DND-41 (cell line): ENCODE data around the gene RABAC1.

Experiments
- ATAC-seq: fragments of 200-7000 bp; cut with Tn5 transposase; 3 replicates; pipeline ENCODE4 v1.9.1; 2021; ENCODE audit warnings: low read depth; ENCODE audit not compliant: insufficient read depth
- DNase-seq: peaks from one replicate; pipeline ENCODE4 v3.0.0-alpha.2; 2020
- H2AFZ ChIP-seq: 2 replicates; pipeline ENCODE4 v1.6.0; 2012; ENCODE audit warnings: low read depth, low read length
- H3K27ac ChIP-seq: 2 replicates; pipeline ENCODE4 v1.5.1; 2012; ENCODE audit warnings: low read length, inconsistent platforms
- H3K27me3 ChIP-seq: fragments of 200-600 bp; sonication (generic); 2 replicates; pipeline ENCODE4 v1.6.0; 2012; ENCODE audit warnings: low read length, mild to moderate bottlenecking, inconsistent platforms; ENCODE audit not compliant: insufficient read depth, poor library complexity
- H3K36me3 ChIP-seq: 2 replicates; pipeline ENCODE4 v1.5.1; 2012; ENCODE audit warnings: low read length, inconsistent platforms; ENCODE audit not compliant: insufficient read depth
- H3K4me1 ChIP-seq: 2 replicates; pipeline ENCODE4 v1.5.1; 2012; ENCODE audit warnings: mild to moderate bottlenecking, low read length; ENCODE audit not compliant: insufficient read depth
- H3K4me2 ChIP-seq: 2 replicates; pipeline ENCODE4 v1.6.0; 2012; ENCODE audit warnings: mild to moderate bottlenecking, moderate library complexity, low read length, inconsistent platforms; ENCODE audit not compliant: insufficient read depth
- H3K4me3 ChIP-seq, 2 experiments: fragments of 200-600 bp in 1 of 2; shearing (Covaris generic) in 1 of 2; 2 replicates each; pipeline ENCODE4 v1.5.1; 2012 to 2016; ENCODE audit warnings: inconsistent platforms in 2 of 2, low read length in 2 of 2, mild to moderate bottlenecking in 2 of 2, low read depth in 1 of 2, moderate library complexity in 1 of 2
- H3K79me2 ChIP-seq: 2 replicates; pipeline ENCODE4 v1.6.0; 2012; ENCODE audit warnings: low read length, inconsistent platforms; ENCODE audit not compliant: insufficient read depth
- H3K9ac ChIP-seq: 2 replicates; pipeline ENCODE4 v1.6.0; 2012; ENCODE audit warnings: low read depth, mild to moderate bottlenecking, inconsistent platforms, low read length, moderate library complexity
- H3K9me3 ChIP-seq: 2 replicates; pipeline ENCODE4 v1.5.1; 2012; ENCODE audit warnings: low read length, moderate library complexity, mild to moderate bottlenecking, inconsistent platforms; ENCODE audit not compliant: insufficient read depth, severe bottlenecking
- H4K20me1 ChIP-seq: 2 replicates; pipeline ENCODE4 v1.6.0; 2012; ENCODE audit warnings: low read length; ENCODE audit not compliant: insufficient read depth
- EZH2 ChIP-seq: IDR thresholded peaks from 3 replicates; pipeline ENCODE4 v1.6.1; 2012; ENCODE audit warnings: borderline replicate concordance, low read depth, mild to moderate bottlenecking, moderate library complexity, low read length, inconsistent platforms; ENCODE audit not compliant: severe bottlenecking
- TF ChIP-seq, protein P1 (sequence below): IDR thresholded peaks from 2 replicates; pipeline ENCODE4 v1.5.1; 2012; ENCODE audit warnings: borderline replicate concordance, low read length, moderate library complexity, mild to moderate bottlenecking; ENCODE audit not compliant: poor library complexity, severe bottlenecking; ENCODE audit errors: extremely low read depth

The RABAC1 gene

GRCh38 chr19:41932720-41933332 lies 26.3 kb downstream of the RABAC1 start:
- ATAC-seq (no peak), DNase-seq (no peak)
- peaks cover 5% of the 10 kb centered on the region; the same call in 1 of the 2 replicates for H3K36me3 ChIP-seq
- no peak overlapping the region for H2AFZ ChIP-seq
- H3K4me1 ChIP-seq, result peaks cover 38% of the 10 kb centered on the region
- no peak overlapping the region for H3K4me3 ChIP-seq
- no peaks in the 10 kb centered on the region for H3K9me3 ChIP-seq
- H3K9ac ChIP-seq, result no peak overlapping the region
- H3K79me2 ChIP-seq, result peaks cover 6% of the 10 kb centered on the region
- no peak overlapping the region for H3K27ac ChIP-seq
- H3K4me2 ChIP-seq, result no peak overlapping the region
- H3K27me3 ChIP-seq, result no peaks in the 10 kb centered on the region
- TF ChIP-seq EZH2, result no peak
- TF ChIP-seq, protein P1, sequence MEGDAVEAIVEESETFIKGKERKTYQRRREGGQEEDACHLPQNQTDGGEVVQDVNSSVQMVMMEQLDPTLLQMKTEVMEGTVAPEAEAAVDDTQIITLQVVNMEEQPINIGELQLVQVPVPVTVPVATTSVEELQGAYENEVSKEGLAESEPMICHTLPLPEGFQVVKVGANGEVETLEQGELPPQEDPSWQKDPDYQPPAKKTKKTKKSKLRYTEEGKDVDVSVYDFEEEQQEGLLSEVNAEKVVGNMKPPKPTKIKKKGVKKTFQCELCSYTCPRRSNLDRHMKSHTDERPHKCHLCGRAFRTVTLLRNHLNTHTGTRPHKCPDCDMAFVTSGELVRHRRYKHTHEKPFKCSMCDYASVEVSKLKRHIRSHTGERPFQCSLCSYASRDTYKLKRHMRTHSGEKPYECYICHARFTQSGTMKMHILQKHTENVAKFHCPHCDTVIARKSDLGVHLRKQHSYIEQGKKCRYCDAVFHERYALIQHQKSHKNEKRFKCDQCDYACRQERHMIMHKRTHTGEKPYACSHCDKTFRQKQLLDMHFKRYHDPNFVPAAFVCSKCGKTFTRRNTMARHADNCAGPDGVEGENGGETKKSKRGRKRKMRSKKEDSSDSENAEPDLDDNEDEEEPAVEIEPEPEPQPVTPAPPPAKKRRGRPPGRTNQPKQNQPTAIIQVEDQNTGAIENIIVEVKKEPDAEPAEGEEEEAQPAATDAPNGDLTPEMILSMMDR, result no peak
- no peaks in the 10 kb centered on the region for H4K20me1 ChIP-seq

DNA sequence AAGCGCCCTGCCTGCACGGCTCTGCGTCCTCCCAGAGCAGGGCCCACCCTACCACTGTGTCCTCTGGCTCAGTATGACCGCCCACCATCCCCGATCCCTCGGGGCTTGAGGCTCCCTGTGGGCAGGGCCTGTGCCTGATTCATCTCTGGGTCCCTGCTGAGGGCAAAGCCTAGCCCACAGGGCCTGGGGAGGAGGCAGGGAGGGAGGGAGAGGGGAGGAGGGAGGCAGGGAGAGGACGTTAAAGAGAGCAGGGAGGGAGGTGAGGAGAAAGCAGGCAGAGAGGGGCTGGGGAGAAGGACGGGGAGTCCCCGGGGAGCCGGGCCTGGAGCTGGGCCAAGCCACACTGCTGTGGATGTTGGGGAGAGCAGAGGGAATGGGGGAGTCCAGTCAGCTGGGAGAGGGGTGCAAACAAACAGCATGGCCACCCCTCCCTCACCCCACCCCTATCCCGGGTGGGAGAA lies 26.8 kb downstream of the RABAC1 start:
- Histone ChIP-seq H3K4me3 (no peak overlapping the region), H2AFZ (no peak overlapping the region), H3K4me1 (peaks cover 43% of the 10 kb centered on the region), H3K4me2 (no peak overlapping the region), H3K36me3 (peaks cover 5% of the 10 kb centered on the region; the same call in 1 of the 2 replicates), H3K9me3 (no peaks in the 10 kb centered on the region), H3K79me2 (peaks cover 6% of the 10 kb centered on the region), H3K27ac (no peak overlapping the region), H3K27me3 (no peaks in the 10 kb centered on the region), H3K9ac (no peak overlapping the region), H4K20me1 (no peaks in the 10 kb centered on the region)
- TF ChIP-seq, protein P1, result no peak
- no peak for TF ChIP-seq EZH2
- DNase-seq (no peak), ATAC-seq (no peak)

- no peak for TF ChIP-seq EZH2
- TF ChIP-seq, protein P1, result no peak
- Histone ChIP-seq H3K4me2 (no peak overlapping the region), H3K36me3 (peaks cover 5% of the 10 kb centered on the region; the same call in 1 of the 2 replicates), H3K9ac (no peak overlapping the region), H3K27me3 (no peaks in the 10 kb centered on the region), H4K20me1 (peaks cover 4% of the 10 kb centered on the region; the same call in 1 of the 2 replicates), H3K79me2 (peaks cover 6% of the 10 kb centered on the region), H3K27ac (no peak overlapping the region), H3K4me1 (peaks cover 49% of the 10 kb centered on the region), H3K4me3 (no peak overlapping the region), H3K9me3 (no peaks in the 10 kb centered on the region), H2AFZ (no peak overlapping the region)
- no peak for DNase-seq
- no peak for ATAC-seq
Measured at GRCh38 chr19:41930926-41931592, 28.1 kb downstream of the RABAC1 start.
